22Rv1 (cell line): ENCODE data around the gene RBM42.

Experiments
- H3K27ac ChIP-seq: fragments of 450-650 bp; 2 replicates; pipeline ENCODE4 v1.5.1; 2017
- ZFX ChIP-seq: fragments of 450-650 bp; IDR thresholded peaks from 2 replicates; pipeline ENCODE4 v1.6.1; 2017; ENCODE audit warnings: antibody characterized with exemption, borderline replicate concordance
- TF ChIP-seq, protein P1 (sequence below): fragments of 450-650 bp; IDR thresholded peaks from 2 replicates; pipeline ENCODE4 v1.5.1; 2017; ENCODE audit warnings: mild to moderate bottlenecking

Gene RBM42

DNA sequence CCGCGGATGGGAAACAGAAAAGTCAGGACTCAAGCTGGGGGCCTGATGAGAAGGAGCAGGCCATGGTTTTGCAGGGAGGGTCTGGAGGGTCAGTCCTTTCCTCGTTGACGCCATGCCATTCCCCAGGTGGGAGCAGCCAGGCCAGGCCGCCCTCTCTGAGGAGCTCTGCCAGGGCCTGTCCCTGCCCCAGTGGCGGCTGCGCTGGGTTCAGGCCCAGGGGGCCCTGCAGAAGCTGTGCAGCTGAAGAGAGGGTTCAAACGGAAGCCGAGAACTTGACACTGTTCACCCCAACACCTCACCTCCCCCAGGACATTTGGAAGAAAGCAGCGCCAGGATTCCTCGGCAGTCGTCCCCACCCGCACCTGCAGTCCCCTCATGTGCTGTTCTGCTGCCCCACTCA is 6.1 kb upstream of the RBM42 start:
- TF ChIP-seq, protein P1, sequence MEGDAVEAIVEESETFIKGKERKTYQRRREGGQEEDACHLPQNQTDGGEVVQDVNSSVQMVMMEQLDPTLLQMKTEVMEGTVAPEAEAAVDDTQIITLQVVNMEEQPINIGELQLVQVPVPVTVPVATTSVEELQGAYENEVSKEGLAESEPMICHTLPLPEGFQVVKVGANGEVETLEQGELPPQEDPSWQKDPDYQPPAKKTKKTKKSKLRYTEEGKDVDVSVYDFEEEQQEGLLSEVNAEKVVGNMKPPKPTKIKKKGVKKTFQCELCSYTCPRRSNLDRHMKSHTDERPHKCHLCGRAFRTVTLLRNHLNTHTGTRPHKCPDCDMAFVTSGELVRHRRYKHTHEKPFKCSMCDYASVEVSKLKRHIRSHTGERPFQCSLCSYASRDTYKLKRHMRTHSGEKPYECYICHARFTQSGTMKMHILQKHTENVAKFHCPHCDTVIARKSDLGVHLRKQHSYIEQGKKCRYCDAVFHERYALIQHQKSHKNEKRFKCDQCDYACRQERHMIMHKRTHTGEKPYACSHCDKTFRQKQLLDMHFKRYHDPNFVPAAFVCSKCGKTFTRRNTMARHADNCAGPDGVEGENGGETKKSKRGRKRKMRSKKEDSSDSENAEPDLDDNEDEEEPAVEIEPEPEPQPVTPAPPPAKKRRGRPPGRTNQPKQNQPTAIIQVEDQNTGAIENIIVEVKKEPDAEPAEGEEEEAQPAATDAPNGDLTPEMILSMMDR, result no peak
- no peak for TF ChIP-seq ZFX
- H3K27ac ChIP-seq, result no peak overlapping the region

DNA sequence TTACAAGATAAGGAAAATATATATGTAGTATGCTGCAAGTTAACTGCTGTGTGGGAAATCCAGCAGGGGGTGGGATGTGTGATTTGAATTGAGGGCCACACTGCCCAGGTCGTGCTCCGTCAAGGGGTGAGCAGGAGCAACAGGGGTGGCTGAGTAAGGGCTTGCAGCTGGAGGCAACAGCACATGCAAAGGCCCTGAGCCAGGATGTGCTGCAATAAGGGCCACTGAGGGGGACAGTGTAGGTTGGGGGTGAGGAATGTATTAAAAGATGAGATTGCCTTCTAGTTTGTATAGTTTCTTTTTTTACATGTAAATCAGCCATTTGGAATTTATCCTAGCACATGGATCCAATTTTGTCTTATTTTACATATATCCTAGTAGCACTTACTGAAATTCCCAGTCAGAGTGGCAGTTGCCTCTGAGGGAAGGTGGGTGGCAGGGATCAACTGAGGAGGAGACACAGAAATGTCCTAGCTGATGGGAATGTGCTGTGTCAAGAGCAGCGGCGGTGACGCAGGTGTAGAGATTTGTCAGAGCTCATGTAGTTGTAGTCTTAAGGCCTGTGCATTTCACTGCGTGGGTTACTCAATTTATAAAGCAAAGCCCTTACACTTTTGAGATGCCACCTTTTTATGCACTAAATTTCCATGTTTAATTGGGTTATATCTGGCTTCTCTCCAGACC is 5.4 kb upstream of the RBM42 start:
- no peak for TF ChIP-seq ZFX
- H3K27ac ChIP-seq, result no peak overlapping the region

DNA sequence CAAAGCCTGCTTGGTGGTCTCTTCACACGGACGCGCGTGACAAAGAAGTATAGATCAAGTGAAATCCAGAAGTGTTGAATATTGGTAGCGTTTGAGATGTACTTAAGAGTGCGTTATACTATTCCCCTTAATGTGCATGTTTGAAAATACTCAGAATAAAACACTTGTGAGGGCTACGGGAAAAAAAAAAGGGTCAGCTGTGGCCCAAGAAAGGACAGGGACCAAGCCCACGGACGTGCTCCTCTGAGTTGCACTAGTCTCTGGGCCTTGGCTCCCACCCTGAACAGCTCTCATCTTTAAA is 622 bp upstream of the RBM42 start:
- TF ChIP-seq, protein P1, result no peak
- no peak for TF ChIP-seq ZFX
- H3K27ac ChIP-seq, result peak overlapping the region; percentile 85

DNA sequence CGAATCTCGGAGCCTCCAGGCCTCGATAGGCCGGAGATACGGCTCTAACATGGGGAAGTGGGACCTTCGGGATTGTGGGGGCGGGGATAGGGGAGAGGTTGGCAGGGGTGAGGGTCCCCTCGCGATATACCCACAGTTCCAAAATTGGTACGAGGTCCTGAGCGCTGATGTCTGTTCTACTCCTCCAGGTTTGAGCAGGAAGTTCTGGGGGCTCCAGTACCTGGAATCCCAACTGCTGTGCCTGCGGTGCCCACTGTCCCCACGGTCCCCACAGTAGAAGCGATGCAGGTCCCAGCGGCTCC is 447 bp downstream of the RBM42 start:
- H3K27ac ChIP-seq, result peak overlapping the region; percentile 85
- TF ChIP-seq ZFX, result no peak
- TF ChIP-seq, protein P1, result no peak

DNA sequence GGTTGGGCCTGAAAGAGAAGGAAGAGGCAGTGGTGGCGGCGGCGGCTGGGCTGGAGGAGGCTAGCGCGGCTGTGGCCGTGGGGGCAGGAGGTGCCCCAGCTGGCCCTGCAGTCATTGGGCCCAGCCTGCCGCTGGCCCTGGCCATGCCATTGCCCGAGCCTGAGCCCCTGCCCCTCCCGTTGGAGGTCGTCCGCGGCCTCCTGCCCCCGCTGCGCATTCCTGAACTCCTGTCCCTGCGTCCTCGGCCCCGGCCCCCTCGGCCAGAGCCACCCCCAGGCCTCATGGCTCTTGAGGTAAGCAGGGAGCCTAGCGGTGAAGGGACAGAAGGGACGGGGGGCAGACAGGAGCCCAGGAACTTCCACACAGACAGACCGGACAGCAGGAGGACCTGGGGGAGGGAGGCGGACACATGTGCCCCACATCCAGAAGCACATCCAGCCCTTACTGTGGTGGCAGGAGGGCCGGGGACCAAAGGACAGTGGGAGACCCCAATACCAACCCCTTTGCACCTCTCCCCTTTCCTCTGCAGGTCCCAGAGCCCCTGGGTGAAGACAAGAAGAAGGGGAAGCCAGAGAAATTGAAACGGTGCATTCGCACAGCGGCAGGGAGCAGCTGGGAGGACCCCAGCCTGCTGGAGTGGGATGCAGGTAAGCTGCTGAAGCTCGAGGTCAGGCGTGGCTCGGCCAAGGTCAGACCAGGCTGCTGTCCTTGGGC is 5.0 kb downstream of the RBM42 start:
- no peak overlapping the region for H3K27ac ChIP-seq
- TF ChIP-seq, protein P1, result no peak
- no peak for TF ChIP-seq ZFX

DNA sequence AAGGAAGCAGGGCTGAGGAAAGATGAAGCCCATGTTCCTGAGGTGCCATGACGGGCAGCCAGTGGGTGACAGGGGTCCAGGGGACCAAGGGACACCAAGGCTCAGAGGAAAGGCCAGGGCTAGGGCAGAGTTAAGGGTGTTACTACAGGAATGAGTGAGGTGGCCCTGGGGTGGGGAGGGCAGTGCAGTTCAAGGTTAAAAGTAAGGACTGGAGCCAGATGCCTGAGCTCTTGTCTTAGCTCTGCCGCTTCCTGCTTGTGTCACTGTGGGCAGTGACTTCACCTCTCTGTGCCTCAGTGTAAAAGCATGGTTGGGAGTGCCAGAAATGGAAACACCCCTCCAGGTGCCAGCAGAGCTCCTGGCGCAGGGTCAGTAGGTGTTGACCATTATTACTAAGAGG is 7.8 kb downstream of the RBM42 start:
- TF ChIP-seq, protein P1, result no peak
- no peak for TF ChIP-seq ZFX
- H3K27ac ChIP-seq, result no peak overlapping the region

DNA sequence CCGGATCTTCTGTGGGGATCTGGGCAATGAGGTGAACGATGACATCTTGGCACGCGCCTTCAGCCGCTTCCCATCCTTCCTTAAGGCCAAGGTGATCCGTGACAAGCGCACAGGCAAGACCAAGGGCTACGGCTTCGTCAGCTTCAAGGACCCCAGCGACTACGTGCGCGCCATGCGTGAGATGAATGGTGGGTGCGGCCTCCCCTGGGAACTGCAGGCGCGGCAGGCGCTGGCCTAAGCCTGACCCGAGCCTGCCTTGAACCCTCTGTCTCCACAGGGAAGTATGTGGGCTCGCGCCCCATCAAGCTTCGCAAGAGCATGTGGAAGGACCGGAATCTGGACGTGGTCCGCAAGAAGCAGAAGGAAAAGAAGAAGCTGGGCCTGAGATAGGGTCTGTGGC is 8.3 kb downstream of the RBM42 start:
- no peak overlapping the region for H3K27ac ChIP-seq
- TF ChIP-seq, protein P1, result no peak
- TF ChIP-seq ZFX, result no peak

DNA sequence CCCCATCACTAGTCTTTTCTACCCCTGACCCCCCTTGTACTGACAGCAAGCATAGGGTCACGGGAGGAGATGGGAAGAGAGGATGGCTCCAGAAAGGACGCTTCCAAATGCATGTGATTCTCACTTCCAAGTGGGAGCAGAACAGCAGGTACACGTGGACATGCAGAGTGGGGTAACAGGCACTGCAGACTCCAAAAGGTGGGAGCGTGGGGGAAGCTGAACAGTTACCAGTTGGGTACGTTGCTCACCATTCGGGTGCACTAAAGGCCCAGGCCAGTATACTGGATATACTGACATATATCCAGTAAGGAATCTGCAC is 10.4 kb downstream of the RBM42 start:
- H3K27ac ChIP-seq, result no peak overlapping the region

More for the DNA sequence above, 10.4 kb downstream of the RBM42 start:
- TF ChIP-seq ZFX, result no peak
- TF ChIP-seq, protein P1, result no peak
